ENCODE data around the gene MAP6.

The MAP6 gene

DNA sequence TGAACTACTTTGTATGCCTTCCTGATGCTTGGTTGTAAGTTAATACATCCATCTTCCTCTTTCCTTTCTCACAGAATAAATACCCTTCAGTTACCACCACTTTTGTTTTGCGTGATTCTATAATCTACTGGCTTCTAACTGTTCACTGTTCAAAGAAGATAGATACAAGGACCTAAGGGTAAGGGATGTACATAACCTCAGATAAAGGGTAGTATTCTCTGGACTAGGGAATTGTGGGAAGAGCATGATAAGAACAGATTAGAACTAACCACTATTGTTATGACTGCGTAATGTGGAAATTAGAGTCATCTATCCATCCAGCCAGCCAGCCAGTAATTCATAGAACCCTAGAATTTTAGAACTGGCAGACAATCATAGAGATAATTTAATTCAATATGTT is 36.4 kb downstream of the MAP6 start:
- in situ Hi-C loops (cut with MboI; ENCODE audit: low sequenced_read_pairs), result no loop called here

DNA sequence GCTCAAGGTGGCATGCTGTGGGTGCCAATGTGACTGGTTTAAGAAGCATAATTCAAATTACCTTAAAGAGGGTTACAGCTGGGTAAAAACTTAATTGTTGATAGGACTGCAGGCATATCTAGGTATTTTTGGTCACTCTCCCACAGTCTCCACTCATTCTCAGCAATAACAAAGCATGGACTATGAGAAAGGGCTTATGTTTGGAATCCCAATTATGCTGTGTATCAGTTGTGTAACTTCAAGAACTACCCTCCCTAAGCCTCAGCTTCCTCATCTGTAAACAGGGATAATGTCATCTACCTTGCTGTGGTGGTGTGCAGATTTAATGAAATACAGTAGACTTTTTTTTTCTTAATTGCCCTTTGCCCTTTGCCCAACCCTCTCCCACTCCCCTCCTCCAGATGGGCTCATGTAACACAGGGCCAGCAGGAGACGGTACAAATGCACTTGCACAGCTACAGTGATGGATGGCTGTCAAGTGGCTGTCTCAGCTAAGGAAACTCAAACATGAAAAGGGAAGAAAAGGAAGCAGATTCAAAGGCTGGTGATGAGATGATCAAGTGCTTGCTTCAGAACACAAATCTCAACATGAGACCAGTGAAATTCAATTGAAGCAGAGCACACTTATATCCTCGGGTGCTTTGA is 37.6 kb downstream of the MAP6 start:
- in situ Hi-C loops (cut with MboI; ENCODE audit: low sequenced_read_pairs), result no loop called here

DNA sequence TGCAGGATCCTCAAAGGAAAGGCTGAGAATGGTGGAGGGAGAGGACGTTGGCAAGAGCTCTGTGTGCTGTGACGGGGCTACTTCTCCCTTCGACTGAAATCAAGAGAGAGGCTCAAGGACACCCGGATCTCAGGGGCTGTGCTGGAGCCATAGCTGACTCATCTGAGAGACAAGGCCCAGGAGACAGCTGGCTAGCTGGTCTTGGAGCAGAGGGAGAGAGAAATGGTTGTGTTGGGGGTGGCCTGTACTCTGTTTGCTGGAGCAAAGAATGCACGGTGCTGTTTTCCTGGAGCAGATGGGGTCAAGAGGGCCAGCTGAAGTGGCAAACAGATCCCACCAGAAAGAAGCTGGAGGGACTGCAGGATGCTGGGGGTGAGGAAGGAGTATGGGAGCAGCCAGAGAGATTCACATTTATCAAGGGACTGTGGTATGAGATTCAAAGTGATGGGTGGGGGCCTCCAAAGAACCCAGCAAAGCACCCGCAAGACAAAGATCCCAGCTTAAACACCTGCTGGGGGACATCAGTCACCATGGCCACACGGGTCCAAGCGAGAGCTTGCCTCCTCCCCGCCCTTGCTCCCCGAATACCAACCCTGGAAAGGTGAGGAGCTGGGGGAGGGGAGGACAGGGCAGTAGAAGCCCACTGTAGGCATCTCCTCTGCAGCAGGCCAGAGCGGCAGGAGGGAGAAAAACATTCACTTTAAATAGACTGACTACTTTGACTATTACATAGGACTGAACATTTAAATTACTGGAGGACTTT is 40.8 kb downstream of the MAP6 start:
- in situ Hi-C loops (cut with MboI; ENCODE audit: low sequenced_read_pairs), result no loop called here

DNA sequence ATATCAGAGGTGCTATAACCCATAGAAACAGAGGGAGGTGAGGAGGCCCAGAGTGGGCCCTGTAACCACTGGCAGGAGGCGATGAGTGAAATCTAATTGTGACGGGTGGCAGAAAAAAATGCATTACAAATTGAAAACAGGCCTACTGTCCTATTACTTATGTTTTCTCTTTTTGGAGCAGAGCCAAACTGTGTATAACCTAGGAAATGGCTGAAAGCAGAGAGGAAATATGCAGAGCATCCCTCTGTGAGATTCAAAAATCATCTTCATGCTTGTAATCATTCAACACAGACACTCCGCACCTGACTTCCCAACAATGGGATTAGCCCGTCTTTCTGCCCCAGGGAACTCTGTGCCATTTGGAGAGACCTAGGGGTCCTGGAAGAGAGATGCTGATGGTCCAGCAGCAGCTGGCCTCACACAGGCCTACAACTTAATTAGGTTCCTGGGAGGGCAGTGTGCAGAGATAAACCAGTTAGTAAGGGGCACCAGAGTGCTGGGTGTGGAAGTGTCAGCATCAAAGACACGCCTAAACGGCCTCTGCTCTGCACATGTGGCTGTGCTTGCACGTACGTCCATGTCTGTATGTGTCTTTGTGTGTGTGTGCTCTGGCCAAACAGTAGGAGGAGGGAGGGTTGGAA is 41.8 kb downstream of the MAP6 start:
- in situ Hi-C loops (cut with MboI; ENCODE audit: low sequenced_read_pairs), result no loop called here

- in situ Hi-C loops (cut with MboI; ENCODE audit: low sequenced_read_pairs), result no loop called here
Observed at GRCh38 chr11:75625991-75626888, 42.6 kb downstream of the MAP6 start.

GRCh38 chr11:75625021-75625420 is 43.8 kb downstream of the MAP6 start:
- in situ Hi-C loops (cut with MboI; ENCODE audit: low sequenced_read_pairs), result no loop called here

DNA sequence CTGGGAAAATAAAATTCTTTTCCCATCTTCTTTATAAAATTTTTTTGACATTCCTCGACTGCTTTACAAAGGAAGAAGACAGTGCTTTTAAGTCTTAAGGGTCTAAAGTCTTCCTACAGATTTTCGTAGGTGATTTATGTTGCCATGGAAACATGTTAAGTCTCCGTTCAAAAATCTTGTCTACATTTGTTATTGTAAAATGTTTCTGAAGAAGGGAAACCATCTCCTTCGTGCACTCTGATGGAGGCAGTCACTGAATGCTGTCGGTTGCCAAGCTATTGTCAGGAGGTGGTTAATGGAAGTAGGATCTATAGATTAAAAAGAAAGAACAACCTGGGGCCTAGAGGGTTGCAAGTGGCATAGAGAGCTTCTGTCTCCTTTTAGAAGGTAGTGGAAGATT is 52.6 kb downstream of the MAP6 start:
- in situ Hi-C loops (cut with MboI; ENCODE audit: low sequenced_read_pairs), result no loop called here

DNA sequence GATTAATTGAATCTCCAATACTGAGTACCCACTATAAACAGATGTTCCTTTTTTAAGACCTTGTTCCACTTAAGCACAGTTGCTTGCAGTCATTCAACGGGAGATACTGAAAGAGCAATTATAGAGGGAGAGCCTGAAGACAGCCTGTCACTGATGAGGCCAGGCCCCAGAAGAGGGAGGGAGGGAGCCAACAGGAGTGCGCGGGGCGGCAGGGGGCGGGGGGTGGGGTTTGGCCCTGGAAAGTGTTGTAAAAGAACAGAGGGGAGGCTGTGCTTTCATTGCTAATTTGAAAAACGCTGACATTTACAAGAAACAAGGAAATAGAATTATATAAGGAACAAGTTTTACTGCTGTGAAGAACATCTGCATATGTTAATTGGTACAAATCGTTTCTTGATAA is 53.1 kb downstream of the MAP6 start:
- in situ Hi-C loops (cut with MboI; ENCODE audit: low sequenced_read_pairs), result no loop called here

DNA sequence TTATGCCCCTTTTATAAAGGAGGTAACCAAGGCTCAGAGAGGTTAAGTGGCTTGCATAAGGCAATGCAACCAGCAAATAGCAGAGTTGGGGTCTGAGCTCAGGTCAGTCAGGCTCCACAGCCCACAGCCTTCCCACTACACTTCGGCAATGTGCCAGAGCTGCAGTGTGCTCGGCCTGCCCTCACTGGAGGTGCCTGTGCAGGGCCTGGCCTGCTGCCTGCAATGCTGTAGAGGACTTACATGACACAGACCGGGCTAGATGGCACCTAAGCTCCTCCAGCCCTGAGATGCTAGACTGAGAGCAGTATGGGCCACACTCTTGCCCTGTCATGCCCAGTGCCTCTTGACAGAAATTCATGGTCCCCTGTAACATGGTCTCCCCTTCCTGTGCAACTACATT is 57.0 kb downstream of the MAP6 start:
- in situ Hi-C loops (cut with MboI; ENCODE audit: low sequenced_read_pairs), result no loop called here

DNA sequence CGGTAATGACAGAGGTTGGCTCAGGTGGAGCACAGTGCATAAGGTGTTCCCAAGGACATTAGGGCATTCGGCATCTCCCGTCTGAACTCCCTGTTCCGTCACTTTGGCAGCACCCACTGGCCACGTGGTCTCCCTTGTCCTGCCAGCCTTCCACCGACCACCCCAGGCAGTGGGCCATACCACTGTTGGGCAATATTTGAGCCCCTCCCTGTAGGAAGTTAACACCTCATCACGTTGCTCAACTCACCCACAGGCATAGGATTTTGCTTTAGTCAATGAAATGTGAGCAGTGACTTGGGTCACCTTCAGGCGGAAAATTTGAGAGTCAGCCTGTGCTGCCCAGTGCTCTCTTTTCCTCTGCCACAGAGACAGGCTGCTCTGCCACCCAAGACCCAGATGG is 62.7 kb downstream of the MAP6 start:
- in situ Hi-C loops (cut with MboI; ENCODE audit: low sequenced_read_pairs), result no loop called here

DNA sequence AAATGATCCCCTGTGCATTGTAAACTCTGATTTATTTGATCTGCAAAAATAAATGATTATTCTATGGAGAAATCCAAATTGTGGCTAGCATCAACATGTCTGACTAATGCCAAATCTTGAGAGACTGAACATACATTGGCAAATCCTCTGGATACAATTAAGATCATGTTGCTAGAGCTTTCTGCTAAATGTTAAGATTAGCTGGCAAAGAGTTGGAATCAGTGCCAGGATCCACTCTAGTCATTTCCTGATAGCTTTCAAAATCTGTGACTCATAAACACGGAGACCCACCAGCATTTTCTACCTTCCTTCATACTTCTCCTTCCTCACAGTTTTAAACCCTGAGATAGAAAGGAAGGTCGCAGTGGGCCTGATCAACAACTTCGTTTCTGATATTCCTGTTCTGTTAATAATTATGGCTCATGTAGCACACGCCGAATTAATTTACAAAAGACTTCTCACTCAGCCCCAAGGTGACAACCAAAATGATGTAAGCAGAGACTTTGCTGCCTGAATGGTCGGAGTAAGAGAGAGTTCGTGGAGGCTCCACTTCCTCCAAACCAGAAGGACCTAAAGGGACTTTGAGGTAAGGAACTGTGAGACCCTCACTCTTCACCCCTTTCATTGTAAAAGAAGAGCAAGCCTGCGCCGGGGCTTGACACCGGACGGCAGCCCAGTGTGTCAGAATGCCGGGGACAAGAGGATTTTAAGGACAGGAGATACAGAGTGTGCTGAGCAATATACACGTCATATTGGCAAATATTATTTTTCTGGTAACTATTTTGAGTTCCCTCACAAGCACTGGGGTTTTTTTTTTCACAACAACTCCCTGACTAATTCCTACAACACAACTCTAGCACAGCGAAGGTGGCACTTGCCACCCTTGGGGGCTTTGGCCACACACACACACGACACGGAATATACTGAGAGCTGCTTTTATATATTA is 64.8 kb downstream of the MAP6 start:
- in situ Hi-C loops (cut with MboI; ENCODE audit: low sequenced_read_pairs), result no loop called here

DNA sequence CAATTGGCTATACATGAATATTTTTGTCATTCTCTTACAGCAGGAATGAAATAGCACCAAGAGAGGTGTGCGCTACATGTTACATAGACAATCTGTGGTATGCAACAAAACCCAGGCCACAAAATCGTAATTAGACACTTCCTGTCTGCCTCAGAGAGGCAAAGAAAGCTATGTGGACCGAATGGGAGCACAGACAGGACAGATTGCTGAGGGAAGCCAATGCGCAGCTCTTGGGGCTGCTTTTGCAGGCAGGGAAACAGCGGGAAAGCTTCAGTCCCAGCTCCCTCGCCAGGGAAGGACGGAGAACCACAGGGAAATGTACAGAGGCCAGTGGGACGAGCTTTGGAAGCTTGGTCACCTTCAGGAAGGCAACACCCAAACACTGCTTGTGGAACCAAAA is 65.9 kb downstream of the MAP6 start:
- in situ Hi-C loops (cut with MboI; ENCODE audit: low sequenced_read_pairs), result no loop called here

DNA sequence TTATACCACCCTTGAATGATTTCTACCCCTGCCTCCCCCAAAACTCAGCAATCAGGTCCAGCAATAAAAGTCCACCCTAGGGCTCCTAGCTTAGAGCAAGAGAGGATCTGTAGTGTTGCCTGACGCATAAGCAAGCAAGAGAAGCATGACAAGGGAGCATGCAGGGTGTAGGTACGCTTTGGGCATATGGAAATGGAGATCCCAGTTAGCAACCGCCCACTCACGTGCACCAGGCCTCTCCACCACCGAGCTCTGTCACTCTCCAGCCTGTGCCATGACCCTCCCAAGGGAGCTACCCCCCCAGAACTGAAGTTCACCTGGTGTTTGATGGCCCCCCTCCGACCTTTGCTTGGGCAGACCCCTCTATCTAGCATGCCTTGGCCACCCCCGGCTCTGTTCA is 67.3 kb downstream of the MAP6 start:
- in situ Hi-C loops (cut with MboI; ENCODE audit: low sequenced_read_pairs), result no loop called here

- in situ Hi-C loops (cut with MboI; ENCODE audit: low sequenced_read_pairs), result no loop called here
Observed at GRCh38 chr11:75600356-75600755, 68.5 kb downstream of the MAP6 start.

- in situ Hi-C loops (cut with MboI; ENCODE audit: low sequenced_read_pairs), result no loop called here
Observed at GRCh38 chr11:75598900-75599299, 69.9 kb downstream of the MAP6 start.

DNA sequence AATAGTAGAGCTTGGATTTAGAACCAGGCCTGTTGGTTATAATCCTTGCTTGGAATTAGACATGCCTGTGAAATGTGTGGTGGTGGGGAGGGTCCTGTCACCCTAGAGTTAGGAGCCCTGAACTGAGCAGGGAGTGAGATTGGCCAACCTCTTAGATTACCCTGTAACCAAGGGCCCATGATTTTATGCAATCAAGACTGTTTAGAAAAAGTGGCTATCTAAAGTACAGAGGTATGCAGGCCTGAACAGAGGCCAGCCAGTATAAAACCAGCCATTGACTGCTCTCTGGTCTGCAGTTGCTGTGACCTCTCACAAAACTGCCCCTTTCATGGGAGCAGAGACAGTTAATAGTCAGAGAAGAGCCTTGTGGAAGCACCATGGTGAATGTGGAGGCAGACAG is 70.6 kb downstream of the MAP6 start:
- in situ Hi-C loops (cut with MboI; ENCODE audit: low sequenced_read_pairs), result no loop called here

GRCh38 chr11:75597636-75598035 is 71.2 kb downstream of the MAP6 start:
- in situ Hi-C loops (cut with MboI; ENCODE audit: low sequenced_read_pairs), result no loop called here

- in situ Hi-C loops (cut with MboI; ENCODE audit: low sequenced_read_pairs), result no loop called here
Observed at GRCh38 chr11:75596914-75597313, 71.9 kb downstream of the MAP6 start.

- in situ Hi-C loops (cut with MboI; ENCODE audit: low sequenced_read_pairs), result no loop called here
Observed at GRCh38 chr11:75595429-75595828, 73.4 kb downstream of the MAP6 start.

GRCh38 chr11:75594211-75594610 is 74.6 kb downstream of the MAP6 start:
- in situ Hi-C loops (cut with MboI; ENCODE audit: low sequenced_read_pairs), result no loop called here
